ENCODE measurements around the gene NSD2. TPM values are rescaled to one million over a fixed set of nuclear protein-coding genes. Genes with fewer than 3 reads are reported as not detected.

Gene NSD2
- total RNA-seq, 2 donors from 2014 or later: 80.1 to 176 TPM

- Histone ChIP-seq H3K4me3 (no peak overlapping the region), H3K4me1 (no peaks in the 10 kb centered on the region), H3K27ac (no peak overlapping the region), H3K36me3 (peaks cover 21% of the 10 kb centered on the region), H3K27me3 (no peaks in the 10 kb centered on the region), H3K9ac (ENCODE audit: low read depth in 2 of 2, low read length in 2 of 2) (no peak overlapping the region), H3K9me3 (no peaks in the 10 kb centered on the region)
- DNase-seq: no peak
- no peak for TF ChIP-seq CTCF (IDR thresholded peaks at IDR 0.05)
- intact Hi-C loops (cut with DNase I): no loop called here
Observed at GRCh38 chr4:1959104-1959384, 87.9 kb downstream of the NSD2 start.

- Histone ChIP-seq H3K27ac (no peak overlapping the region), H3K36me3 (peaks cover 15% of the 10 kb centered on the region), H3K9ac (ENCODE audit: low read depth in 2 of 2, low read length in 2 of 2) (no peak overlapping the region), H3K27me3 (no peaks in the 10 kb centered on the region), H3K4me3 (no peak overlapping the region), H3K4me1 (no peaks in the 10 kb centered on the region), H3K9me3 (no peaks in the 10 kb centered on the region)
- intact Hi-C loops (cut with DNase I): no loop called here
- DNase-seq: no peak
- TF ChIP-seq CTCF (IDR thresholded peaks at IDR 0.05): no peak
Observed at GRCh38 chr4:1960170-1960825, 89.1 kb downstream of the NSD2 start.

- H3K4me3 ChIP-seq: no peak overlapping the region
- intact Hi-C loops (cut with DNase I): no loop called here
- H3K27me3 ChIP-seq: no peaks in the 10 kb centered on the region
- no peaks in the 10 kb centered on the region for H3K9me3 ChIP-seq
- no peaks in the 10 kb centered on the region for H3K4me1 ChIP-seq
- H3K27ac ChIP-seq: no peak overlapping the region
- no peak overlapping the region for H3K9ac ChIP-seq (ENCODE audit: low read depth in 2 of 2, low read length in 2 of 2)
- TF ChIP-seq CTCF (IDR thresholded peaks at IDR 0.05): no peak
- H3K36me3 ChIP-seq: peaks cover 10% of the 10 kb centered on the region
- DNase-seq: no peak
Observed at GRCh38 chr4:1961038-1961437, 89.8 kb downstream of the NSD2 start.

GRCh38 chr4:1961563-1961962 is 90.4 kb downstream of the NSD2 start:
- H3K4me1 ChIP-seq: no peaks in the 10 kb centered on the region
- H3K27me3 ChIP-seq: no peaks in the 10 kb centered on the region
- H3K9me3 ChIP-seq: no peaks in the 10 kb centered on the region
- no peak overlapping the region for H3K27ac ChIP-seq
- no peak for DNase-seq
- no peak overlapping the region for H3K4me3 ChIP-seq
- TF ChIP-seq CTCF (IDR thresholded peaks at IDR 0.05): no peak
- intact Hi-C loops (cut with DNase I): no loop called here
- H3K9ac ChIP-seq (ENCODE audit: low read depth in 2 of 2, low read length in 2 of 2): no peak overlapping the region
- H3K36me3 ChIP-seq: peaks cover 10% of the 10 kb centered on the region

GRCh38 chr4:1962980-1963379 is 91.8 kb downstream of the NSD2 start:
- TF ChIP-seq CTCF (IDR thresholded peaks at IDR 0.05): no peak
- no peak overlapping the region for H3K9ac ChIP-seq (ENCODE audit: low read depth in 2 of 2, low read length in 2 of 2)
- H3K27me3 ChIP-seq: no peaks in the 10 kb centered on the region
- no peaks in the 10 kb centered on the region for H3K4me1 ChIP-seq
- H3K36me3 ChIP-seq: peaks cover 10% of the 10 kb centered on the region
- no peak overlapping the region for H3K4me3 ChIP-seq
- H3K9me3 ChIP-seq: no peaks in the 10 kb centered on the region
- no peak for DNase-seq
- no peak overlapping the region for H3K27ac ChIP-seq
- intact Hi-C loops (cut with DNase I): no loop called here
